T47D (cell line): ENCODE measurements around the gene ZGPAT.

Source experiments
- DNase-seq, 2 experiments: peaks; one replicate each; pipeline versions ENCODE4 v3.0.0 to v3.0.0-alpha.2; 2011 to 2012; ENCODE audit warnings: low read depth in 1 of 2, low spot score in 1 of 2
- JUND ChIP-seq: IDR thresholded peaks from 2 replicates; pipeline ENCODE4 v1.6.1; 2012; ENCODE audit warnings: low read depth
- in situ Hi-C: cut with HindIII; loops from 2 replicates; pipeline ENCODE4 v1.10.0; 2016; ENCODE audit warnings: low sequenced_read_pairs, low pct_unique_long_range_greater_than_20kb

ZGPAT gene

DNA sequence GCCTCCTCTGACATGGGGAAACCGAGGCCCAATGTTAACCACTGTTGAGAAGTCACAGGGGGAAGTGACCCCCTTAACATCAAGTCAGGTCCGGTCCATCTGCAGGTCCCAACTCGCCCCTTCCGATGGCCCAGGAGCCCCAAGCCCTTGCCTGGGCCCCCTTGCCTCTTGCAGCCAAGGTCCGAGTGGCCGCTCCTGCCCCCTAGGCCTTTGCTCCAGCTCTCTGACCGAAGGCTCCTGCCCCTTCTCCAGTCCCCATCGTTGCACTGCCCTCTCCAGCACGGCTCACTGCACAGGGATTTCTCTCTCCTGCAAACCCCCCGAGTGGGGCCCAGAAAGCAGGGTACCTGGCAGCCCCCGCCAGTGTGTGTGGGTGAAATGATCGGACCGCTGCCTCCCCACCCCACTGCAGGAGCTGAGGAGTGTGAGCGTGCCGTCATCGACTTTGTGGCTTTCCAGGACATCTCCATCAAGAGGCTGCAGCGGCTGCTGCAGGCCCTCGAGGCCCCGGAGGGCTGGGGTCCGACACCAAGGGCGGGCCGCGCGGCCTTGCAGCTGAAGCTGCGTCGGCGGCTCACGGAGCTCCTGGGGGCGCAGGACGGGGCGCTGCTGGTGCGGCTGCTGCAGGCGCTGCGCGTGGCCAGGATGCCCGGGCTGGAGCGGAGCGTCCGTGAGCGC lies 9.8 kb upstream of the ZGPAT start:
- DNase-seq = no peak
- TF ChIP-seq JUND = no peak
- in situ Hi-C loops = no loop called here

- in situ Hi-C loops = no loop called here
- no peak for TF ChIP-seq JUND
- no peak for DNase-seq
Measured at GRCh38 chr20:63698739-63699465, 8.9 kb upstream of the ZGPAT start.

DNA sequence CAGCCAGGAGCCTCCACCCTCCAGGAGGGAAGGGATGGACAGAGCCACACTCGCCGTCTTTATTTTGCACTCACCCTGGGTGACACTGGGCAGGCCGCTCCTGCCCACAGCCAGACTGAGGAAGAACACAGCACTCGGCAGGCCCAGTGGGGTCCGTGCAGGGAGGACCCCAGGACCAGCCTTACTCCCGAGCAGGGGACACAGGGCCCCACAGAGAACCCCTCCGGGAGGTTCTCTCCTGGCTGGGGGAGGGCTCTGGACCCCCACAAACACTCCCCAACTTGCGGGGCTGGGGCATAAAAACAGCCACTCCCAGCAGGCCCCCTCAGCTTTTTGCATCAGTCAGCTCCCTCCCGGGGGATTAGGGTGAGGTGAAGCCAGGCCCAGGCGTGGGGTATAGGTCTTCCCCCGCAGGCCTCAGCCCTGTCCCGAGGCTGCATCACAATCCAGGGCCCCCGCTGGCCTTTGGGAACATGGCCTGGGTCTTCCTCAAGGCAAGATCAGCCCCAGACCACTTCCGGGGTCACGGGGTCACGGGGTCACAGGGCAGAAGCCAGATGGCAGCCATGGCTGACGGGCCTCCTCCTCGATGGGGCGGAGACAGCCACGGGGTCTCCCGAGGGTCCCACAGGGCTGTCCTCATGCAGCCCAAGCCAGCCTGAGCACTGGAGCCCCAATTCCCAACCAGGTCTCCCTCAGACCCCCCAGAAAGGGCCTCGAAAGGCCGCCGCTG lies 8.2 kb upstream of the ZGPAT start:
- in situ Hi-C loops = no loop called here
- DNase-seq = no peak

GRCh38 chr20:63700199-63701050 lies 7.4 kb upstream of the ZGPAT start:
- in situ Hi-C loops = no loop called here
- no peak for DNase-seq
- no peak for TF ChIP-seq JUND

More for the DNA sequence above, 8.2 kb upstream of the ZGPAT start:
- TF ChIP-seq JUND = no peak

DNA sequence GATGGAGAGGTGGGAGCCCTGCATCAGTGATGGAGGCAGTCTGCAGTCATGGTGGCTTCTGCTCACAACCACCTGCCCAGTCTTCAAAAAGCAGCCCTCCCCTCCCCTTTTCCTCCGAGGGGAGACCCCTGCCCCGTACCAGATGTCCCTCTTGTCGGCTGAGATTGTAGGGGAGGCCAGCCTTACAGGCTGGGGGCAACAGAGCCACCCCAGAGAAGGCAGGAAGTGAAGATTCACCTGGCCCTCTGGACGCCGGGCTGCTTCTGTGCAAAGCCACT lies 6.8 kb upstream of the ZGPAT start:
- in situ Hi-C loops = no loop called here
- no peak for DNase-seq
- no peak for TF ChIP-seq JUND

DNA sequence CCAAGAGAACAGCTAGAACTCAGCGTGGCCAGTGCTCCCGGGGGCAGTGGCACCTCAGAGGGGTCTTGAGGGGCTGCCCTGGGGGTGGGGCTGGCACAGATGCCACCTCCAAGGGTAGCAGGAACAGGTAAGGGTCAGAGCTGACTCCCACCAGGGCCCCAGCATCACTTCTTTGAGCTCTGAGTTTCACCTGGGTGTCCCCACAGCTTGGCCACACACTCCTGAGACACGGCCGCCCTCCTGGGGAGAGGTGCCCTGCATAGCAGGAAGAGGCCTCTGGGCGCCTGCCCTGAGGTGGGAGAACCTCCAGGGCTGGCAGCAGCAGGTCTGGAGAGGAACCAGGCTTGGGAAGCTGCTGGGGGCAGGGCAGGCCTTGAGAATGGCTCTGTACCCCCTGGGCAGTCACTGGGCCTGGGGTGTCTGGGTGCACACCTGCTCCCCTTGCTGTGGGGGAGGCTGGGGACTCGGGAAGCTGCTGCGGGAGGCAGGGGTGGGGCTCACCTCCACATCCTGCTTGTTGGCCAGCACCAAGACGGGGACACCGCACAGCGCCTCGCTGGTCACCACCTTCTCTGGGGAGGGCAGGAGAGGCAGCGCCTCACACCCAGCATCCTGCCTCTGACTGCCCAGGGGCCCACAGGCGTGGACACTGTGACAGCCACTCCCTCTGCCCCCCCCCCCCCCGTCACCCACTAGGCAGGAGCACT lies 6.4 kb upstream of the ZGPAT start:
- in situ Hi-C loops = no loop called here
- no peak for DNase-seq
- TF ChIP-seq JUND = no peak

GRCh38 chr20:63702036-63702665 lies 5.7 kb upstream of the ZGPAT start:
- no peak for TF ChIP-seq JUND
- in situ Hi-C loops = no loop called here

DNA sequence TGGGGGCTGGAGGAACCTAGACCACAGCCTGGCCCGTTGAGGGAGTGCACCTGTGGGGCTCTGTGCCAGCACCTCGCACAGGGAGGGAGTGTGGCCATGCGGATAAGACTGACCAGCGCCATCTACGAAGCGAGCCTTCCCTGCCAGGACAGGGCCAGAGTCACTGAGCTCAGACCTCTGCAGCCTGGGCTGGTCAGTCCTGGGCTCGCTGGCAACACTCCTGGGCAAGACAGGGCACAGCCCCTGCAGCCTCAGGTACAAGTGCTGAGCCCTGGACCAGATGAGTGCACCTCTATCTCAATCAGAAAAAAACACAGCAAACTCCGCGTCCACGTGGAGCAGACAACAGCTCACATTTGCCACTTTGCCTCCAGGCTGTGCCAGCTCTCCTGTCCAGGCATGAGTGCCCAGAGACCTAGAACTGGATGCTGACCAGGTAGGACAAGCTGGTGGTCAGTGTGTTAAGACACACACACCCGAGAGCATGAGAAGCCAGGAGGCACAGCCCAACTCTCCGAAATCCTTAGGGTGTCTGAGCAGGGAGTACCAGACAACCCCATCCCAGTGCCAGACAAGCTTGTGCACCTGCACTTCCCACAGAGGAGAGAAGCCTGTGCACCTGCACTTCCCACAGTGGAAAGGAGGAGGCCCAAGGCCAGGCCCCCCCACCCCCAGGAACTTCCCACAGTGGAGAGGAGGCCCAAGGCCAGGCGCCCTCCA lies 4.9 kb upstream of the ZGPAT start:
- in situ Hi-C loops = no loop called here
- no peak for TF ChIP-seq JUND
- no peak for DNase-seq

More at GRCh38 chr20:63702036-63702665, 5.7 kb upstream of the ZGPAT start:
- DNase-seq = no peak

GRCh38 chr20:63703471-63703975 lies 4.3 kb upstream of the ZGPAT start:
- DNase-seq = no peak
- in situ Hi-C loops = no loop called here
- TF ChIP-seq JUND = no peak

DNA sequence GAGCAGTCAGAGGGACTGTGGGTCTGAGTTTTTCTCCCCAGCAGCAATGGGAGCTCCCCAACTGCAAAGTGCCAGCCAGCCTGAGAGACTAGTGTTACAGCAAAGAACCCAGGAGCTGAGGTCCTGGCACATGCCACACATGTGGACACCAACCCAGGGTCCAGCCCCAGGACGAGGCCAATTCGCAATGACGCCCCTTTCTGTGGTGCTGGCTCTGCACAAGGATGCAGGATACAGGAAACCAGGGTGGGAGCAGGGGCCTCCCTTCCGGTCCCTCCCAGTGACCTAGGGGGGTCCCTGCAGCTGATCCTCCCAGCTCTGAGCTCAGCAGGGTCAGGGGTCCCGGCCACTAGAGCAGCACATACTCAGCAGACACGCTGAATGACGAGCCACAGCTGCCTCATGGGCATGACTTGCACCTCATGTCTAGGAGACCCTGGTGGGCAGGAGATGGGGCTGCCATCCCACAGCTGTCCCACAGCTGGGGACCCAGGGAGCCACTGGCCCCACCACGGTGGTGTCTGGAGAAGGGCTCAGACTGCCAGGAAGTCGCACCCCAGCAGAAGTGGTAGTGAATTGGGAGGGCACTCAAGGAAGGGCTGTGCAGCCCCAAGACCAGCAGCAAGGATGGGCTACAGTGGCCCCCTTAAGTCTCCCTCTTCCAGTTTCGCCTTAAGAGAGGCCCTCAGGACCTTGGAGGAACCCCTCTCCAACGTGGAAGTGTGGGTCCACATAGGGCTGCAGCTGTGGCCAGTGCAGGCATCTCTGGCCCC lies 3.7 kb upstream of the ZGPAT start:
- DNase-seq = no peak
- no peak for TF ChIP-seq JUND
- in situ Hi-C loops = no loop called here
